EL (cell line): ENCODE data around the gene MAST4.

Experiments used
- DNase-seq: peaks from one replicate; pipeline ENCODE4 v3.0.0-alpha.2; 2016

MAST4 gene

DNA sequence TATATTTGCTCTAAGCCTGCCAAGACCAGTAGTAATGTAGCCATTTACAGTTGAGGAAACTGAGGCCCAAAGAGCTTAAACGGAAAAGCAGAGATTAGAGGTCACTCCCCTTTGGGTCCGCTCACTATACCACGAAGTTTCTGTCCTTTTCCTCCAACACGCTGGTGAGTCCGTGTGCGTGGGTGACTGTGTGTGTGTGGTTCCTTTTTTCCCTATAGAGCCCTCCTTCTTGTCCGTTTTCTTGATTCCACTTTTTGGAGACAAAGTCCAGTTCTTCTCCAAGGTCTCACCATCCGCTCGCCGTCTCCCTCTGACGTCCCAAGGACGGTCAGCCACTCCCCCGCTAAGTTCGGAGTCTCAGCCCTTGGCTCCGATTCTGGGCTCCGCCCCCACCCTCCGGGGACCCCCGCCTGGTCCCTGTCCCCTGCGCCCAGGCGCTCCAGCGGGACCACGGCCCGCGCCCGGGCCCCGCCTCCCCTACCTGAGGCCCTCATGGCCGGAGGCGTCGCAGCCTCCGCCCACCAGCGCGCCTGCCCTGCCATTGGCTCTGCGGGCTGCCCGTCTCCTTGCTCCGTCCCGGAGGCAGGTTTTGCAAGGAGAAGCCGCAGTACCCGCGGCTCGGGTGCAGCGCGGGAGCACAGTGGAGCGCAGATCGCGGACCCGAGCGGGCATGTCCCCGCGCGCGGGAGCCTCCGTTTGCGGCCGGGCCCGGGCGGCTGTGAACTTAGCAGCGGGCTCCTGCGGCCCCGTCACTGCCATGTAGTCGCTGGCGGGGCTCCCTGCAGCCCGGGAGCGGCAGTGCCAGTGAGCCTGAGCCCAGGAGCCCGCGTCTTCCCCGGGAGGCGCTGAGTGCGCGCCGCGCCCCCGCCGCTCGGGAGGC is at the start of gene MAST4:
TSS of gene MAST4 (plus strand) at position 638 of the 880 bp plus-strand sequence. CDS start 263 bp downstream, outside the sequence.
- DNase-seq, result peak; percentile 77

DNA sequence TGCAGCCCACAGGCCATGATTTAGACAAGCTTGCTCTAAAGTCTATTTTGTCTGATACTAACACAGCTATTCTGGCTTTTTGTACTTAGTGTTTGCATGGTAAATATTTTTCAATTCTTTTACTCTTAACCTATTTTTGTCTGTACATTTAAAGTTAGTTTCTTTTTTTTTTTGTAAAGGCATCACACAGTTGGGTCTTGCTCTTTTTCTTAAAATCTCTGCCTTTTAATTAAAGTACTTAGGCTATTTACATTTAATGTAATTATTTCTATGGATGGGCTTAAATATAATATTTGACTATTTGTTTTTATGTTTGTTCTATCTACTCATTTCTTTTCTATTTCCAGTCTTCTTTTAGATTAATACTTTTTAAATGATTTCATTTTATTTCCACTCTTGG is 49.7 kb upstream of the MAST4 start:
- DNase-seq, result no peak

DNA sequence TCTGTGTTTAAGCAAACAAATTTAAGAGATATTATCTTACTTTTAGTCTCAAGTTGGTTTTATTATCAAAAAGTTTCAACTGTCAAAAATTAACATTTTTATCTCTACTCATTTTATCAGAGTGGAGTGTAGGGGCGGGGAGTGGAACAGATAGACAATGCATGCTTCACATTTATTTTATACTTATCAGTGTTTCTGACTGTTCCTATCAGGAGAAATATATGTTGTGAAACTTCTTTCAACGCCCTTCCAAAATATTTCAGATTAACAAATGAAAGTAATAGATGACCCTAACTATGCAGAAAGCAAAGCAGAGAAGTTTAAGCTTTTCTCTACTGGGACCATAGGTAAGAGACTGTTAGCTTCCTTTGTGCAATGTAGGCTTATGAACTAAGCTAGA is 44.9 kb upstream of the MAST4 start:
- no peak for DNase-seq

DNA sequence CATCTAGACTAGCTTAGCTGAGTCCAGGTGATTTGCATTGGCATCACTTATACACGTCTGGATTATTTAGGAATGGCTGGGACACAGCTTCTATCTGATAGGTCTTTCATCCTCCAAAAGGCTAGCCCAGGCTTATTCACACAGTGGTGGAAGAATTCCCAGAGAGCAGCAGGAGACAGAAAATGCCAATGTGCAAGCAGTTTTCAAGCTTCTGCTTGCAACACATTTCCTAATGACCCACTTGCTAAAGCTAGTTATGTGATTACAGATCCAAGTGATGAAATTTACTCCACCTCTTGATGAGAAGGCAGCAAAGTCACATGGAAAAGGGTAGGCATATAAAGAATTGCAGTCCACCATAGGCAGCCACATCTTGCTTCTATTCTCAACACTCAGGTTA is 44.2 kb upstream of the MAST4 start:
- DNase-seq, result no peak

DNA sequence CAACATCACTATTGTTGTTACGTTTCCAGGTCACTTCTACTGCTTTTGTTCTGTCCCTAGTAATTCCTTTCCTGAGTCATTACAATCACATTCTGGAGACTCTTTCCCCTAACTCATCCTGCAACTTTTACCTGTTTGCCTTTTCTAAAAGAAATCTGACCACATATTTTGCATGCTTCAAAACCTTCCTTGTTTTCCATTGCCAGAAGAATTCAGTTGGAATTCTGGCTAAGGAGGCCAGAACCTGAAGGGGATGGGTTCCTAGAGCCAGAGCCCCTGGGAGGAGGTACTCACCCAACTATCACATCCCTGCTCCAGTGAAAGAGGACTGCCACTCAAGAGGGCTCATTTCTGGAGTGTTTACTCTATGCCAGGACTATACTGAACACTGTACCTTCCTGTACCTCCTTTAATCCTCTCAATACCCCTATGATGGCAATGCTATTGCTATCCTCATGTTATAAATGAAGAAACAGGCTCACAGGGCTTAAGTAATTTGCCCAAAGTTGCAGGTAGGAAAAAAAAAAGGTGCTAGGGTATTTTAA is 42.8 kb upstream of the MAST4 start:
- DNase-seq, result no peak

DNA sequence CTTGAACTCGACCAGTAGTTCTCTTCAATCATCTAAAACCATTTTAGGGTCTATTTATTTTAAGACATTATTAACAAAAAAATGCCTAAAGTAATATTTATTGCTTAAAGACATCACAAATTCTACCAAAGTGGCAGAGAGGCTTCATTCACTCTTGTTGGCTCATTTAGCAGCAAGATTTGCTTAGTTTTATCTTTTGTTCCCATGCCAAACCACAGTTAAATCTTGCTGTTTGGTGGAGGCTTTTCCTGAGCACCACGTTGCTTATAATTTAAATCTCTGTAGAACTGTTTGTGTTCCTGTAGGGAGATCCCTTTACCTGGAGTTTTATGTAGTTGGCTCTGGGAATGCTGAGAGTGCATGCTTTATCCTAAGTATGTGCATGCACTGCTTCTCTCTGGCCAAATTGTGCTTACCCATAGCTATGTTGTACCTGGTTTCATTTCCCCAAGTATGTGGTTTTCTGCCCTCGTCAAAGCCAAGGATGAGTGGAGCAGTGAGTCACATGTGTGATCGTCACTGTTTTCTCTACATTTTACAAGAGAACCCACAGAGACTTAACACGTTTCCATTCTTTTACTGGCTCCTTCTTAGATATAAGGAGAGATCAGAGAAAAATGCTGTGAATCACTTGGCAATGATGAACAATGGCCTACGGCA is 42.1 kb upstream of the MAST4 start:
- peak; percentile 40 for DNase-seq

DNA sequence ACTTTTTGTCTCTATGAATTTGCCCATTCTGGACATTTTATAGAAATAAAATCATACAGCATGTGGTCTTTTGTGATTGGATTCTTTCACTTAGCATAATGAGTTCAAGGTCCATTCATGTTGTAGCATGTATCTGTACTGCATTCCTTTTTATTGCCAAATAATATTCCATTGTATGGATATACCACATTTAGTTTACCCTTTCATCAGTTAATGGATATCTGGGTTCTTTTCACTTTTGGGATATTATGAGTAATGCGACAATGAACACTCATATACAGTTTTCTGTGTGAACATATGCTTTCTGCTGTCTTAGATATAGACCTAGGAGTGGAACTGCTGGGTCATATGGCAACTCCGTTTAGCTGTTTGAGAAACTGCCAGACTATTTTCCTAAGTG is 41.3 kb upstream of the MAST4 start:
- DNase-seq, result no peak

DNA sequence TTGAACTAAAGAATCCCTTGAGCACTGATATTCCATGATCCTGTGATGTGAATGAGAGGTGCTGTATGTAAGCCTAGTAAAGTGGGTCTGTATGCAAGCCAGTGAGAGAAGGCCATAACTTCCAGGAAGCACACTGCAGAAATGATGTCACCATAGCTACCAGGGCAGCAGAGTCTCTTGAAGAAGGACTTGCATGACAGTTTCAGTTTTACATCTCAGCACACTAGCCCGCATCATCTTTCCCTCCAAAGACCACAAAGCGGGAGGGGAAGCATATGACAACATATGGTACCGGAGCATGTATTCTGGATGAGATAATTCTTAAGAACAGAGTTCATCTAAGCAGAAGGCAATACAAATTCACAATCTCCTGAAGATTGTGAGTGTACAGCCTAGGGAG is 37.6 kb upstream of the MAST4 start:
- DNase-seq, result no peak

DNA sequence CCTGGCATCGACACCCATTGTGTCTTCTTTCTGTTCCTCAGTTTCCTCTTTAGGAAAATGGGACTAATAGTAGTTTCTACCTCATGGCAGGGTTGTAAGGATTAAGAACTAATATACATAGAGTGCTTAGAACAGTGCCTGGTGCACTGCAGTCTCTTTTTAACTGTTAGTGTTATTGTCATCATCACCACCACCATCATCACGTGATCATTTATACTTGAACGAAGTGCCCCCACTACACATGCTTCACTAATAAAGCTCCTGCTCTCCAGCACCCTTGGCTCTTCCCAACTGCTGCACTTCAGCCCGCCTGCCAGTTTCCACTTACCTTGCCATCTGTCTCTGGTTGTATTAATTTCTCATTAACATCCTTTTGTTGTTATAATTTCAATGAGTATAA is 35.8 kb upstream of the MAST4 start:
- DNase-seq, result no peak

DNA sequence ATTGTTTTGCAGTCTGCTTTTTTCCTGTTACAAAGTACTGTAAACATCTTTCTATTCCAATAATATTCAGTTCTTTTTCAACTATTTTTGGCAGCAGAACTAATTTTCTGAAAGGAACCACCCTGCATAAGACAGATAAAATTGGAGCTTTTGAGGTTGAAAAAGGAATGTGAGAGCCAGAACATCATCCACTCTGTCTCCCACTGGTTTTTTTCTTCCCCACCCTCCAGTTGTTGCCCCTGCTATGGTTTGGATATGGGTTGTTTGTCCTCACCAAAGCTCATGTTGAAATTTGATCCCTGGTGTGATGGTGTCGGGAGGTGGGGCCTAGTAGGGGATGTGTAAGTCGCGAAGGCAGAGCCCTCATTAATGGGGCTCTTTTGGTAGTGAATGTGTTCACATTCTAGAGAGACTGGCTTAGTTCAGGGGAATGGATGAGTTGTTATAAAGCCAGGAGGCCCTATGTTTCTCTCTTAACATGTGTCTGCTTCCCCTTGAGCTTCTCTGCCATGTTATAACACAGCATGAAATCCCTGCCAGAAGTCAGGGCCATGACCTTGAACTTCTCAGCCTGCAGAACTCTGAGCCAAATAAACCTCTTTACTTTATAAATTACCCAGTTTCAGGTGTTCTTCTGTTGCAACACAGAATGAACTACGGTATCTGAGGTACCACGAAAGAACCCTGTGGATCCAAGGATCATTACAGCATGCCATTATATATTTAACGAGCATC is 34.8 kb upstream of the MAST4 start:
- DNase-seq, result no peak

DNA sequence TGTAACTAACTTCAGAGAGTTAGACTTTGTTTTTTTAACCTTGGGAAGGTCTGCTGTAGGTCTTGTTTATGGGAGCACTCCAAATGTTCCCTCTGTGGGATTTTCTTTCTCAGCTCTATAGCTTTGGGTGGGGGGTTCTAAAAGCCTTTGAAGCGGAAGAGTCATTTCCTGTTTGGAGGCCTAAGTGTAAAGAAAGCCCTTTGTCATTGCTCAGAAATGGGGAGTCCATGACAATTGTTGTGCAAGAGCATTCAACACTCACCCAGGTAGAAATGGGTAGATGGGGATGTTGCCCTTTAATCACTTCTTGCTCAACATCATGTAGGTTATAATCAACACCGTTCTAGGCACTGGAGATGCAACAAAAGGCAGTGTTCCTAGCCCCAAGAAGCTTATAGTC is 30.3 kb upstream of the MAST4 start:
- no peak for DNase-seq

DNA sequence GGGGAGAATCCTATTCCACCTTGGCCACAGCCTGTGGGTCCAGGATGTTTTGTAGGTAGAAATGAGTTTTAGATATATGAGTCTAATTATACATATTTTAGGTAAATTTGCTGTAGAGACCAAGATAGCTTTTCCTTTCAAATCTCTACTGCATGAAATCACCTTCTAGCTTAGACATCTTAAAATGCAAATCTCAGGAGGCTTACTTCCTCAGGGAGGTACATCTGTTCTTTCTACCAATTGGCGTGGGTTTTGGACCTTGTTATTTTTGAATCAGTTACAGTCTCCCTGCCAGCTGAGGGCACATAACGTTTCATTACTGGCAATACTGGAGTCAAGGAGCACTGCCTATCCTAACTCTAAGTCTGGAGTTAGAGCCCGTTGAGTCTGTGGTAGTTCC is 28.7 kb upstream of the MAST4 start:
- no peak for DNase-seq

DNA sequence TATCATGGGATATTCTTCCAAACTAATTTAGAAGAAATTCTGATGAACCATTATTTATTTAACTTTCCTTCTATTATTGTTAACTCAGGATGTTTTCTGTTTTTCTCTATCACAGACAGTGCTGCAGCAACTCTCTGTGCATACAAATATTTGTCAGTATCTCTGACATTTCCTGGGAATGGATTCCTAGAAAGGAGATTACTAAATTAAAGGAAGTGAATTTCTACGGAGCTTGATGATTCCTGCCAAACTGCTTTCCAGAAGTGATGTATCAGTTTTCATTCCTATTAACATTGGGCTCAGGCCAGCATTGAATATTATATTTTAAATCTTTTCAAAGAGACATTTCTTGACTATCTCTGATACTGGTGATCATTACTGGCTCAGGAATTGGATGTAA is 26.0 kb upstream of the MAST4 start:
- no peak for DNase-seq

DNA sequence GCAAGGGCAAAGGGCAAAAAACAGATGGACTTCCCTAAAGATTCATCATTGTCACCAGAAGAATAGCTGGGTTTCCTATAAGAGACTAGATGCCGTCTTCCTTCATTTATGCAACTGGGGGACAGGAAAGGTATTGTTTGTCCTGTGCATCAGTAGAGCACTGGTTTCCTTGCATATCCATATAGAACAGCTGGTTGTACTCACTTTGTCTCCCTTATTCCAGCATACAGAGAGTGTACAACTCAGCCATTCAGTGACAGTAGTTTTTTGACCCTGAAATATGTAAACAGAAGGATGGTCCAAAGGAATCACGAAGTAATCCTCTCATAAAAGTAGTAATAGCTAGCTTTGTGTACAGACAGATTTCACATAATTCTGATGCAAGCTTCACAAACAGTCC is 22.5 kb upstream of the MAST4 start:
- no peak for DNase-seq

DNA sequence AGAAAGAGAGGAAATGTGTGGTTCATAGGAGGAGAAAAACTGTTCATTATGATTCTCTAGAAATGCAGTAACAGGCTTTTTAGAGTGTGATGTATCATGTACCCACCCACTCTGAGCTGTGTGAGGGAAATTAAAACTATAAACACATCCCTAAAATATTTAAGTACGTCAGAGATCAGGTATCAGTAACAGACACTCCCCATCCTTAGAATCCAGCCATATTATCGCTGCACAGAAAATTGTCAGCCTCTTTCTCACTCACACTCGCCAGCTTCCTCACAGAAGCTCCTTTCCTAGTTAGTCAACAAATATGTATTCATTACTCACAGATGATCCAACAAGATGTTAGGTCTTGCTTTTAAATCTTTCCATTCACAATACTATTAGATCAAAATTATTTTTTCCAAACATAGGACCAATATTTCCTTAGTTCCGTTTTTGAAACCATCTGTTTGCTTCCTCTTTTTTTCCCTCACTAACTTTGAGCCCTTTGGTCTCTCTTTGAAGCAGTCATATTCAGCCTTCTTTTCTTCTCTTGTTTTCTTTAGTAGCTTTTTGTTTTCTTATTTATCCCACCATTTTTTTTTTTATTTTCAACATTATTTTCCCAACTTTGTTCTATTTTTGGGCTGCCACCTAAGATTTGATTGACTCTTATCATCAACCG is 13.6 kb upstream of the MAST4 start:
- DNase-seq, result peak; percentile 28

DNA sequence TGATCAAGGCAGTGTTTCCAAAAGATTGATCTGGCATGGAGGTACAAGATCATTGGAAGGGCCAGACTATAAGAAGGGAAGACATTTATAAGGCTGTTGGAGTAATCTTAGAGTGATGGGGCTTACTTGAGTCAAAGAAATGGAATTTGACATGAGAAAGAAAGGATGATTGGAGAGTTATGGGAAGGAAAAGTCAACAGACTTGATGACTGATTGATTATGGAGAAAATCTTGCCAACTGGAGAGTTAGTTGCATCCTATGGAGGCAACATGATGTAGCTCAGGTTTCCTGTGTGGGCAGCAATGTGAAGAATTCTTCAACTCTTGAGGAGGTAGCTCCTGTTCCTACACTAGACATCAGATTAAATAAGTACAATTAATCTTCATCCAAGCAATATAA is 10.9 kb upstream of the MAST4 start:
- DNase-seq, result no peak

DNA sequence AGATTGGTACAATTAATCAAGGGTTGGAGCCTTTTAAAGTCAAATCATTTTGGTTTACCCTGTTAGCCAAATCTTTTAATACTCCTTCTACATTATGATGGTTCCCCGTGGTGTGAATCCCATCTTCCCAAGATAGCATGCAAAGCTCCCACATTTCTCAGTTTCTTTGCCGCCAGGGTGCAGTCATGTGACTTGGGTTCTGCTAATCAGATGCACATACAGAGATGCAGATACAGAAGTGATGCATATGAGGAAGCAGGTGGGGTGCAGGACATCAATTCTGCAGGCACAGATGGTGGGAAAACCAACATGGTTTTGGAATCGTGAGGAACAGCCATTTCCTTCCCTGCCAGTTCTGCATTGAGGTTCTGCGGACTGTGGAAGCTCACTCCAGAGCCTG is 8.4 kb upstream of the MAST4 start:
- DNase-seq, result no peak

DNA sequence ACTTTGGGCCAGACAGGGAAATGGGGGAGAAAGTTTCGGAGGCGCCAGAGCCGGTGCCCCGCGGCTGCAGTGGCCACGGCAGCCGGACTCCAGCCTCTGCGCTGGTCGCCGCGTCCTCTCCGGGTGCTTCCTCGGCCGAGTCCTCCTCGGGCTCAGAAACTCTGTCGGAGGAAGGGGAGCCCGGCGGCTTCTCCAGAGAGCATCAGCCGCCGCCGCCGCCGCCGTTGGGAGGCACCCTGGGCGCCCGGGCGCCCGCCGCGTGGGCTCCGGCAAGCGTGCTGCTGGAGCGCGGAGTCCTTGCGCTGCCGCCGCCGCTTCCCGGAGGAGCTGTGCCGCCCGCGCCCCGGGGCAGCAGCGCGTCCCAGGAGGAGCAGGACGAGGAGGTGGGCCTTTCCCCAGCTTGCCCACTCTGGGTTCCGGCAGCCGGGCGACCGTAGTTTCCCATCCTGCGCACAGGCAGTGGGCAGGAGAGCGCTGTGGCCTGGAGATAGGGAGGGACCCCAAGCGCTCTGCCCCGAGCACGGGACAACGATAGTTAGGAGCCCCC is 516 bp downstream of the MAST4 start:
- DNase-seq, result peak; percentile 21

DNA sequence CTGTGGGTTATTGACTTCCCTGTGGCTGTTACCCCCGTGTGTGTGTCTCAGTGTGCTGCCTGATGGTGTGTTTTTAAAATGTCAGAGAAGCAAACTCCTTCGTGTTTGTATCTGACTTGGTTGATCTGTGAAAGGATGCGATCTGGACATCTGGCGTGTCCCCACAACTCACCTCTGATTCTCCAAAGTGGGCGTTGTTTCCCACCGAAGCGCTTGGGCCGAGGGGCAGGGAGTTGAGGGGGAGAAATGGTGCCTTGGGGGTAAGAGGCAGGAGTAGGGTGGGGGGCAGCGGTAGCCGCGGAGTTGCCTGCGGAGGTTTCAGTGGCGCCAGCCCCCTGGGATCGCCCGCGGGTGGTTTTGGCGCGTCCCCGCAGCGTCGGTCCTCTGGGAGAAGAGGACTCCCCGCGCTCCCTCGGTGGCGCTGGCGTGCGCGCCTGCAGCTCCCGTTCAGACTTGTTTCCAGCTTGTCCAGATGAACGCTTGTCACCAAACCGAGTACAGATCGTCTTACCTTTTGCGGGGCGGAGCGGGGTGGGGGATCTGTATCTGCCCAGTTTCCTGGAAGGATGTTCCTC is 1.1 kb downstream of the MAST4 start:
- DNase-seq, result peak; percentile 9

DNA sequence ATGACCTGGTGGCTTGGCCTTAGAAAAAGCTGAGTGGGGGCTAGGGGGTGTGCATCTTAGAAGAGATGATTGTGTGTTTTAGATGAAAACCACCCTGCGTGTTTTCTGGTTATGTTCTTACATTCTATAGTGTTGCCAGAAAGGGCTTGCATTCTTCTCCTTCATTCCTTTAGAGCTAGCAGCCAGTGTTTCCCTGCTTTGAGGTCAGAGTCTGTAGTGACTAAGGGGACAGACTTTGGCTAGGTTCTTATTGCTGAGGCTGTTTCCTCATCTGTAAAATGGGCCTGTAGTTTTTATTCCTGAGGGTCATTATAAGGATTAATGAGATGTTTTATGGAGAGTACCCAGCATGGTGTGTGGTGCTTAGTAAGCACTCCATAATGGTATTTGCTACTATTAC is 6.4 kb downstream of the MAST4 start:
- DNase-seq, result no peak

DNA sequence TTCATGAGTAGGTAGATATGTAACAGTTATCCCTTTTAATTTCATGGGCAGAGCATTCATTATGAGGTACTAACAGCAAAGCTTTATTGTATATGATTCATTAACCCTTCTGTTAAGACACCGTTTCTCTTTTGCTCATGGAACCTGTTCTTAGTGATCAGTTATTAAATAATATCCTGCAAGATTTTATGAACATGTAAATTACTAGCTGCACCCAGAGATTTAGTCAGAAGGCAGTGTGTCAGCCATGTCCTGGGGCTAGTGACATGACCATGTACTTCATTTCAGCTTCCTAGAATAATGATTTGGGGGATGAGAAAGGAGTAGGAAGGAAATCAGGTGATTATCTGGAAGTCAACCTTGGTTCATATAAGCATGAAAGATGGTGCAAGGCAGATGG is 7.0 kb downstream of the MAST4 start:
- no peak for DNase-seq

DNA sequence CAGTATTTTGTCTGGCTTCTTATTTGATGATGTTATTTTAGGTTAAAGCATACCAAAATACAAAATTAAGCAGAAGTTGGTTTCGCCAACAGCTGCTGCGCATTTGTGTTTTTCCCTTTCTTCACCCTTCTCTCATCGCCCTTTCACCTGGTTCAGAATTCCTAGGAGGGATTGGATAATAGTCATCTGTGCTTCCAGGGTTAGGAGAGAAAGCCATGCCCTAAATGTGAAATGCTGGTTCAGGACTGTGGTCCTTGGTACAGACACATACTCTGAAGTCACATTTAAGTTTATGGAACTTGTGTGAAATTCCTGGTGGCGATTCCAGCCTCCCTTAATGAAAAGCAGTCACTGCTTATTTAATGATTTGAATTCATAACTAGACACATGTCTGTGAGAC is 7.7 kb downstream of the MAST4 start:
- DNase-seq, result no peak
